Neutrophil (primary cell): ENCODE data around the gene ACY1.

ENCODE experiments used
- H3K27ac ChIP-seq: fragments of 200-600 bp; sonication (generic); 2 replicates; pipeline ENCODE4 v1.5.1; 2016; ENCODE audit warnings: mild to moderate bottlenecking, moderate library complexity
- H3K27me3 ChIP-seq: fragments of 200-600 bp; sonication (generic); 2 replicates; pipeline ENCODE4 v1.6.0; 2016; ENCODE audit warnings: mild to moderate bottlenecking
- H3K36me3 ChIP-seq: fragments of 200-600 bp; sonication (generic); 2 replicates; pipeline ENCODE4 v1.5.1; 2017
- H3K4me1 ChIP-seq, 2 experiments: fragments of 200-600 bp in 1 of 2; sonication (generic) in 1 of 2; 1 replicate in 1 of 2; 2 replicates in 1 of 2; pipeline versions ENCODE4 v1.5.1 to v1.6.1; 2013 to 2016; ENCODE audit warnings: low read depth in 1 of 2, low read length in 1 of 2, mild to moderate bottlenecking in 1 of 2, moderate library complexity in 1 of 2; ENCODE audit not compliant: control insufficient read depth in 1 of 2, insufficient read depth in 1 of 2
- H3K4me3 ChIP-seq, 2 experiments: fragments of 200-600 bp in 1 of 2; sonication (generic) in 1 of 2; 1 replicate in 1 of 2; 2 replicates in 1 of 2; pipeline ENCODE4 v1.5.1; 2013 to 2016; ENCODE audit warnings: low read depth in 1 of 2, low read length in 1 of 2, mild to moderate bottlenecking in 1 of 2, moderate library complexity in 1 of 2
- H3K9me3 ChIP-seq: fragments of 200-600 bp; sonication (generic); 2 replicates; pipeline ENCODE4 v1.5.1; 2016
- TF ChIP-seq, protein P1 (sequence below): fragments of 200-600 bp; sonication (generic); IDR thresholded peaks from 2 replicates; pipeline ENCODE4 v1.5.1; 2016; ENCODE audit warnings: antibody characterized with exemption

Gene ACY1

DNA sequence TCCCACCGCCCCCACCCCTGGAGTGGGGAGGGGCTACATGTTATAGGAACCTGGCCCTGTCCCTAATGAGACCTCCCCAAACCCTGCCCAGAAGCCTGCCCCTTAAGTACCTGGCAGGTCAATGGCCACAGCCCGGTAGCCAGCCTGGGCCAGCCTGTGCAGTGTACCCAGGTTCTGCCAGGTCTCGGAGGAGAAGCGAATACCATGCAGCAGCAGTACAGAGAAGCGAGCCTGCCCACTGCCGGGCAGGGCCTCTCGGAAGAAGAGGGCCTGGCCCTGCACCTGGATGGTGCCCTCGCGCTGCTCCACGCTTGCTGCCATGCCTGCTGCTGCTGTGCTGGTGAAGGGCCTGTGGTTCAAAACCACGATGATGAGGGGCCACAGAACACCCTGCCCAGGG lies 12.0 kb upstream of the ACY1 start:
- Histone ChIP-seq H3K27me3 (peaks cover 46% of the 10 kb centered on the region), H3K27ac (no peak overlapping the region), H3K36me3 (no peaks in the 10 kb centered on the region), H3K9me3 (no peaks in the 10 kb centered on the region), H3K4me1 (peaks cover 30 to 41% of the 10 kb centered on the region in 2 experiments), H3K4me3 (no peak overlapping the region)
- TF ChIP-seq, protein P1, sequence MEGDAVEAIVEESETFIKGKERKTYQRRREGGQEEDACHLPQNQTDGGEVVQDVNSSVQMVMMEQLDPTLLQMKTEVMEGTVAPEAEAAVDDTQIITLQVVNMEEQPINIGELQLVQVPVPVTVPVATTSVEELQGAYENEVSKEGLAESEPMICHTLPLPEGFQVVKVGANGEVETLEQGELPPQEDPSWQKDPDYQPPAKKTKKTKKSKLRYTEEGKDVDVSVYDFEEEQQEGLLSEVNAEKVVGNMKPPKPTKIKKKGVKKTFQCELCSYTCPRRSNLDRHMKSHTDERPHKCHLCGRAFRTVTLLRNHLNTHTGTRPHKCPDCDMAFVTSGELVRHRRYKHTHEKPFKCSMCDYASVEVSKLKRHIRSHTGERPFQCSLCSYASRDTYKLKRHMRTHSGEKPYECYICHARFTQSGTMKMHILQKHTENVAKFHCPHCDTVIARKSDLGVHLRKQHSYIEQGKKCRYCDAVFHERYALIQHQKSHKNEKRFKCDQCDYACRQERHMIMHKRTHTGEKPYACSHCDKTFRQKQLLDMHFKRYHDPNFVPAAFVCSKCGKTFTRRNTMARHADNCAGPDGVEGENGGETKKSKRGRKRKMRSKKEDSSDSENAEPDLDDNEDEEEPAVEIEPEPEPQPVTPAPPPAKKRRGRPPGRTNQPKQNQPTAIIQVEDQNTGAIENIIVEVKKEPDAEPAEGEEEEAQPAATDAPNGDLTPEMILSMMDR = no peak

DNA sequence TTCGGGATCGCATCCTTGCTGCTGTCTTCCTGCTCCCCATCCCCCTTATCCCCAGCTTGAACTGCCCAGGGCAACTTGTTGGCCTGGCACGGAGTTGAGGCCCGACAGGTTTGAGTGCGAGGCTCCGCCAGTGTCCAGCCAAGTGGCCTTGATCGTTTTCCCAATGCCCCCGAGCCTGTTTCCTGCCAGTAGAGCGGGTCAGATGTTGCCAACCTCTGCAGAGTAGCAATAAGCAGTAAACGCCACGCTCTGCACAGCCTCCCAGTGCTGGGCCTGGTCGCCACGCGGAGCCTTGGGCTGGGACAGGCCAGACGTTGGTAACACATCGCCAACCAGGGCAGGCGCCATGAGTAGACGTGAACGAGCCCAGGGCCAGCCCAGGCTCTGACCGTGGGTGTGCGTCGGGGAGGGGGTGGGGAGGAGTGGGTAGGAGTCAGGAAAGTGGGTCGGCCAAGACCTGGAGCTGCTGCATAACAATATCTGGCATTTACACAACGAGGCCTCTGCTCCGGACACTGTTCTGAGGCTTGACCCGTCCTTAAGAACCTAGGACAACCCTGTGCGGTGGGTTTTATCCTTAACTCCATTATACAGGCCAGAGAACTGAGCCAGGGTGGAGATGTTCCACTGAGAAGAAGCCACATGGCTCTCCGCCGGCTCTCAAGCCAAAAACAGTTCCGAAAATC lies 8.9 kb upstream of the ACY1 start:
- no peaks in the 10 kb centered on the region for H3K36me3 ChIP-seq
- H3K27me3 ChIP-seq = peaks cover 15% of the 10 kb centered on the region
- no peaks in the 10 kb centered on the region for H3K9me3 ChIP-seq
- TF ChIP-seq, protein P1 = peak; percentile 36
- H3K4me1 ChIP-seq = peaks cover 26 to 27% of the 10 kb centered on the region in 2 experiments
- H3K27ac ChIP-seq = peak overlapping the region; percentile 45
- H3K4me3 ChIP-seq = peak overlapping the region; percentile 76

DNA sequence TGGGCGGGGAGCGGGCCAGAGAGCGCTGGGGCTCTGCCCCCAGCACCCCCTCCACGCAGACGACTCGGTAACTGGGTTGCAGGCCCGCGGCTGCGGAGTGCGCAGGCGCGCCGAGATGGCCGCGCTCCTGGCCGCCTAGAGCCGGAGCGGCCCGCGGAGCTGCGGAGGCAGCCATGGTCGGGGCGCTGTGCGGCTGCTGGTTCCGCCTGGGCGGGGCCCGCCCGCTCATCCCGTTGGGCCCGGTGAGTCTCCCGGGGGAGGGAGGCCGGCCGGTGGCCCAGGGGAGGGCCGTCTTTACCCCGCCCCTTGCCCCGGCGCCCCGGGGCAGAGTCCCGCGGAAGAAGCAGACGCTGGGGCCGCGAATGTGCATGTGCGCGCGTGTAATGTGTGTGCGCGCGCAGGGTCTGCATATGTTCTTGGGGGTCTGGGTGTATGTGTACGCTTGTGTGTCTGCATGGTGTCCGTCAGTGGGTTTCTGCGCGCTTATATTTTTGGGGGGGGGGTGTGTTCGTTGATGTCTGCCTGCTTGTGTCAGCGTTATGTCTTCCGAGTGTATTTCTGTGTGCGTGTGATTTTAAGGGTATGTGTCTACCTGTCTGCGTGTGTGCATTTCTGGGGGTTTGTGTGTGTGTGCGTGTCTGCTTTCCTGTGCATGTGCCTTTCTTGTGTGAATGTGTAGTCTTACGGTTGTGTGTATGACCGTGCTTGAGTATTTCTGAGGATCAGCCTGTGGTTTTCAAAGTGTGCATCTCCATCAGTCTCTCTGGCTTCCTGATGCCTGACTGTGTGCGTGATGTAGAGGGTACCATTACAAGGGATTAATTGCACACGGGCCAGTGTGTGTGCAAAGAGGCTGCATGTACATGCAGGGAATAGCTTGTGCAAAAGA lies 8.1 kb upstream of the ACY1 start, which contains the start of gene ABHD14A:
ABHD14A (plus strand) TSS at position 102 of the 889 bp plus-strand sequence; CDS start at position 174, 72 bp downstream.
- no peaks in the 10 kb centered on the region for H3K9me3 ChIP-seq

DNA sequence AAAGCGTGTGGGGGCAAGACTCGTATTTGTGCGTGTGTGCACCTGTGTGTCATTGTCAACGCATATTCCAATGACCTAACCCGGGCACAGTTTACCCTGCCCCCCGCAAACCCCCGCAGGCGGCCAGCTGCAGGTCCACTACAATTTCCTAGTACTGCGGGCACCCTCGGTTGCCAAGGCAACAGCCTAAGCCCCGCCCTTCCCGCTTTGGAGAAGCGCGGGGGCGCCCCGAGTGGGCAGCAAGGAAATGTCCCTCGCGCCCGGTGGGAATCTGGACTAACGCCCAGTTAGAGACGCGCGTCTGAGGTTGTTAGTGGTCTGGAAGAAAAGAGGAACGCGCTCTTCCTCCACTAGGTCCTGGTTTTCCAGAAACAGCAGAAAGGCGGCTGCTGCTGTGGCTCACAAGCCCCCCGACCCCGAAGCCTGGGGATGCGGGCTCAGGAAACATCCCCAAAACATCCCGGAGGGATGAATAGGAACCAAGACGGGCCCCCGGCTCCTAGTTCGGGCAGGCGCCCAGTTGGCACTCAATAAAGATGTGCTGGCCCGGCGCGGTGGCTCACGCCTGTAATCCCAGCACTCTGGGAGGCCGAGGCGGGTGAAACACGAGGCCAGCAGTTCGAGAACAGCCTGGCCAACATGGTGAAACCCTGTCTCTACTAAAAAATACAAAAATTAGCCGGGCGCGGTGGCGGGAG lies 7.3 kb upstream of the ACY1 start:
- TF ChIP-seq, protein P1 = no peak
- H3K27ac ChIP-seq = no peak overlapping the region

More for the DNA sequence above, 8.1 kb upstream of the ACY1 start, which contains the start of gene ABHD14A:
- TF ChIP-seq, protein P1 = no peak
- H3K4me3 ChIP-seq = peak within 1 kb of the TSS; percentile 76
- H3K4me1 ChIP-seq = peaks cover 26 to 27% of the 10 kb centered on the region in 2 experiments
- peak within 1 kb of the TSS; percentile 45 for H3K27ac ChIP-seq
- H3K36me3 ChIP-seq = no peaks in the 10 kb centered on the region
- peaks cover 9% of the 10 kb centered on the region for H3K27me3 ChIP-seq

DNA sequence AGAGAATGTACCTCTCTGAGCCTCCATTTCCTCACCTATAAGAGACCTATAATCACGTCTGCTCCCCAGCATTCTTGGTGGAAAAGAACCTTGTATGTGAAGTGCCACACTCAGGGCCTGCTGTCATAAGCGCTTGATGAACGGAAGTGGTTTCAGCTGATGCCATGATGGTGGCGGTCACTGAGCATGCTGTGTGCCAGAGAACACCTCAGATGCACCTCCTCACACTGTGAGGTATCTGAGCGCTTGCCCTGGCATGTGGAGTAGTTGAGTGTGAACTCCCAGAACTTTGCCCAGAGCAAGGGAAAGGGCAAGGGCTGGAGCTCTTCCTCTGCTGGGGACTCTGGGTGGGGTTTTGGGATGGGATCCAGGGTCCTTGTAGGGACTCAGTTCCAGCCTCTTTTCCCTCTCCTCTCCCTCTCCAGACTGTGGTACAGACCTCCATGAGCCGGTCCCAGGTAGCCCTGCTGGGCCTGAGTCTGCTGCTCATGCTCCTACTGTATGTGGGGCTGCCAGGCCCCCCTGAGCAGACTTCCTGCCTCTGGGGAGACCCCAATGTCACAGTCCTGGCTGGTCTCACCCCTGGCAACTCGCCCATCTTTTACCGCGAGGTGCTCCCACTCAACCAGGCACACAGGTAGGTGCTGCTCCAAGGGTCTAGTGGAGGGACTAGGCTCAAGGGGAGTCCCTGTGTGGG lies 5.7 kb upstream of the ACY1 start:
- Histone ChIP-seq H3K36me3 (no peaks in the 10 kb centered on the region), H3K9me3 (no peaks in the 10 kb centered on the region), H3K4me1 (peaks cover 30 to 34% of the 10 kb centered on the region in 2 experiments), H3K4me3 (no peak overlapping the region), H3K27ac (no peak overlapping the region), H3K27me3 (peaks cover 9% of the 10 kb centered on the region)
- TF ChIP-seq, protein P1 = no peak

More for the DNA sequence above, 7.3 kb upstream of the ACY1 start:
- Histone ChIP-seq H3K27me3 (peaks cover 9% of the 10 kb centered on the region), H3K36me3 (no peaks in the 10 kb centered on the region), H3K9me3 (no peaks in the 10 kb centered on the region), H3K4me3 (peak overlapping the region; percentile 76), H3K4me1 (peaks cover 26 to 27% of the 10 kb centered on the region in 2 experiments)
